ENCODE measurements around the gene MYO1B. TPM values are rescaled to one million over a fixed set of nuclear protein-coding genes. Genes with fewer than 3 reads are reported as not detected.

MYO1B gene
- total and polyA plus RNA-seq, 3 experiments from 2014 or later, result 0.12 to 4.6 (median 3.9) TPM

DNA sequence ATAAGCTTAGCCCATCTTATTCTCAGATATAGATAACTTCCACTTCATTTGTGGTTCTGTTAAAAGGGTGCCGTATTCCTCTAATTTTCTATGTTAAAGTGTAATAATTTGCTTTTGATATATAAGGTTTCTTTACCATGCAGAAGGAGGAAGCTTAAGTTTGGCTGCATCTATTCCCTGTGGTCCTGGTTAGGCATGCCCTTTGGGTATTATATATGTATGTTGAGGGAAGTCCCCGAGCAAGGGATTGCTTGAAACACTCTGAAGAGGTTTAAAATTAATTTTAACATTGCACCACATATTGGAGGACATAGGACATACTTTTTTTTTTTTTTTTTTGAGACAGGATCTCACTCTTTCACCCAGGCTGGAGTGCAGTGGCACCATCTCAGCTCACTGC is 16.9 kb upstream of the MYO1B start:
- no peaks in the 10 kb centered on the region for H3K4me1 ChIP-seq (ENCODE audit: insufficient read depth, low read length)
- H3K9me3 ChIP-seq (ENCODE audit: low read length), result no peaks in the 10 kb centered on the region
- no peak overlapping the region for H3K27ac ChIP-seq (ENCODE audit: low read depth, low read length)
- H3K9me3 Mint-ChIP-seq, result no peaks in the 10 kb centered on the region
- H3K27me3 ChIP-seq (ENCODE audit: insufficient read depth, low read length, poor library complexity, severe bottlenecking), result no peaks in the 10 kb centered on the region
- no peak overlapping the region for H3K27ac Mint-ChIP-seq
- CTCF ChIA-PET, result no interaction called here
- POLR2A ChIA-PET, result no interaction called here
- no peak overlapping the region for H3K4me3 Mint-ChIP-seq
- peaks cover 0 to 3% of the 10 kb centered on the region in 2 donors for H3K27me3 Mint-ChIP-seq
- peaks cover 0 to 3% (median 0%) of the 10 kb centered on the region in 3 donors for H3K36me3 Mint-ChIP-seq
- DNase-seq, result no peak
- no peaks in the 10 kb centered on the region for H3K4me1 Mint-ChIP-seq
- H3K4me3 ChIP-seq (ENCODE audit: low read length), result no peak overlapping the region
- H3K36me3 ChIP-seq (ENCODE audit: insufficient read depth, low read length), result no peaks in the 10 kb centered on the region

DNA sequence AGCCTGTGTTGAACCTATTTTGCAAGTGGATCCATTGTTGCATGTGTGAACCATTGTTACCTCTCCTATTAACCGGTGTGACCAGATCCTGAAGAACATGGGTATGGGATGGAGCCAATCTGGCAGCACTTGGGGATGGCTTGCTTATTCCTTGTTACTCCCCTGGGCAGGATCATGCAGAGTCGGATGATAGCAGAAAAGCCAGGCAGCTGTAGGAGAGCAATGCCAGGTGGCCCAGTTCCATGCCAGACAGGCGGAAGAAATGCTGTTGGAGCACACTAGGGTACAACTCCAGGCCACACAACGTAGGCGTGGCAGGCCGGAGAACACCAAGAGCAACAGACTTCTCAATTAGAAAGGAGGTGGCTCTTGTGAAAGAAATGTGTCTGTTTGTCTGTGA is 16.3 kb upstream of the MYO1B start:
- H3K36me3 Mint-ChIP-seq, result peaks cover 0 to 3% (median 0%) of the 10 kb centered on the region in 3 donors
- no peak overlapping the region for H3K4me3 Mint-ChIP-seq
- Histone ChIP-seq H3K36me3 (ENCODE audit: insufficient read depth, low read length) (no peaks in the 10 kb centered on the region), H3K27me3 (ENCODE audit: insufficient read depth, low read length, poor library complexity, severe bottlenecking) (no peaks in the 10 kb centered on the region), H3K4me1 (ENCODE audit: insufficient read depth, low read length) (no peaks in the 10 kb centered on the region), H3K9me3 (ENCODE audit: low read length) (no peaks in the 10 kb centered on the region), H3K4me3 (ENCODE audit: low read length) (no peak overlapping the region), H3K27ac (ENCODE audit: low read depth, low read length) (no peak overlapping the region)
- H3K9me3 Mint-ChIP-seq, result no peaks in the 10 kb centered on the region
- CTCF ChIA-PET, result no interaction called here
- POLR2A ChIA-PET, result no interaction called here
- DNase-seq, result no peak
- peak overlapping the region in 1 of 8 donors; percentile 13 for H3K27ac Mint-ChIP-seq
- peaks cover 0 to 3% of the 10 kb centered on the region in 2 donors for H3K27me3 Mint-ChIP-seq
- no peaks in the 10 kb centered on the region for H3K4me1 Mint-ChIP-seq

DNA sequence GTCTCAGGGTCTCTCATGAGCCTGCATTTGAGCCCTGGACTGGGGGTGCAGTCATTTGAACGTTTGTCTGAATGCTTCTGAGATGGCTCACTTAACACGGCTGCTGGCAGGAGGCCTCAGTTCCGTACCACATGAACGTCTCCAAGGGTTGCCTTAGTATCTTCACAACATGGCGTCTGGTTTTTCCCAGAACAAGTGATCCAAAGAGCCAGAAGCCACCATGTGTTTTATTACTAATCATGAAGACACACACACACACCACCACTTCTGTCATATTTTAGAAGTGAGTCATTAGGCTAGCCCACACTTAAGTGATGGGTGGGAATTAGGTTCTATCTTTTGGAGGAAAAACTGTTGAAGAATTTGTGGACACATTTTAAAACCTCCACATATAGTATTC is 15.0 kb upstream of the MYO1B start:
- Mint-ChIP-seq H3K9me3 (no peaks in the 10 kb centered on the region), H3K36me3 (peaks cover 0 to 3% (median 0%) of the 10 kb centered on the region in 3 donors), H3K27me3 (peaks cover 0 to 3% of the 10 kb centered on the region in 2 donors), H3K4me3 (no peak overlapping the region), H3K27ac (no peak overlapping the region), H3K4me1 (no peaks in the 10 kb centered on the region)
- no peaks in the 10 kb centered on the region for H3K9me3 ChIP-seq (ENCODE audit: low read length)
- no peaks in the 10 kb centered on the region for H3K36me3 ChIP-seq (ENCODE audit: insufficient read depth, low read length)
- ChIA-PET POLR2A (no interaction called here), CTCF (interaction anchor here (1.4 kb wide), 1 partner anchor 13 kb away, joined by 4 read pairs; no protein-coding TSS in a partner anchor)
- no peak overlapping the region for H3K4me3 ChIP-seq (ENCODE audit: low read length)
- H3K27me3 ChIP-seq (ENCODE audit: insufficient read depth, low read length, poor library complexity, severe bottlenecking), result no peaks in the 10 kb centered on the region
- no peaks in the 10 kb centered on the region for H3K4me1 ChIP-seq (ENCODE audit: insufficient read depth, low read length)
- H3K27ac ChIP-seq (ENCODE audit: low read depth, low read length), result no peak overlapping the region
- no peak for DNase-seq

DNA sequence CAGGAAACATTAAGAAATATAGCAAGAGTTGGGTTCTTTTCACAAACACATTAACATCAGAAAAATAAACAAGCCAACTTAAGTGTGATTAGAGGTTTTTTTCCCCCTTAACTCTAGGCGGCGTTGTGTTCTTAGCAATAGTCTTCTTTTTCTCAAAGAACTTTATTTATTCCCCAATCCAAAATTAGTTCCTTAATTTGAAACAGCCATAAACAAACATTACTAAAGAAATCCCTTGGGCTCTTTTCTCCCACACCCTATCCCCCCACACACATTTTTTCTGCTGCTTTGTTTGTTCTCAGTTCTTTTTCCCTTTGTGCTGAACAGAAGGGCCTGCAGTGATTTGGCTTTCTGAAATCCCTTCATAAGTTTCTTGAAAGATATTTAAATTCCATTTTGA is 13.2 kb upstream of the MYO1B start:
- Histone ChIP-seq H3K9me3 (ENCODE audit: low read length) (no peaks in the 10 kb centered on the region), H3K27me3 (ENCODE audit: insufficient read depth, low read length, poor library complexity, severe bottlenecking) (no peaks in the 10 kb centered on the region), H3K27ac (ENCODE audit: low read depth, low read length) (no peak overlapping the region), H3K4me1 (ENCODE audit: insufficient read depth, low read length) (no peaks in the 10 kb centered on the region), H3K4me3 (ENCODE audit: low read length) (no peak overlapping the region), H3K36me3 (ENCODE audit: insufficient read depth, low read length) (no peaks in the 10 kb centered on the region)
- peaks cover 2 to 3% of the 10 kb centered on the region in 2 donors for H3K27me3 Mint-ChIP-seq
- no peak overlapping the region for H3K27ac Mint-ChIP-seq
- no peaks in the 10 kb centered on the region for H3K4me1 Mint-ChIP-seq
- DNase-seq, result no peak
- ChIA-PET CTCF (no interaction called here), POLR2A (no interaction called here)
- no peak overlapping the region for H3K4me3 Mint-ChIP-seq
- peaks cover 0 to 3% (median 0%) of the 10 kb centered on the region in 3 donors for H3K36me3 Mint-ChIP-seq
- H3K9me3 Mint-ChIP-seq, result no peaks in the 10 kb centered on the region

DNA sequence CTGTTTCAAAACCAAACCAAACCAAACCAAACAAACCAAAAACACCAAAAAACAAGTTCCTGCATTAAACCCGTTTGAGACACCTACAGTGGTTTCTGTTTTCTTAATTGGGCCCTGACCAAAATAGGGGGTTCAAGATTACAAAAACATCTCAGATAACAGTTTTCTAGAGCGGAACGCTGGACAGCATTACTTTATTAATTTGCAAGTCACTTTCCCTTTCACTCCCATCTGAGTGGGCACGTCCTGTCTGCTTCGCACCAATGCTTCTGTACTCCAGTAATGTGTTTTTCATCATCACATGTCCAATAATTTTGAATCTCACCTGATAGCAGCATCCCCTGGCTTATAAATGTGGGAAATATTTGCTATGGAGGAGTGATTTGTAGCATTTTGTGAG is 11.7 kb upstream of the MYO1B start:
- Histone ChIP-seq H3K4me3 (ENCODE audit: low read length) (no peak overlapping the region), H3K27me3 (ENCODE audit: insufficient read depth, low read length, poor library complexity, severe bottlenecking) (no peaks in the 10 kb centered on the region), H3K27ac (ENCODE audit: low read depth, low read length) (no peak overlapping the region), H3K9me3 (ENCODE audit: low read length) (no peaks in the 10 kb centered on the region), H3K4me1 (ENCODE audit: insufficient read depth, low read length) (no peaks in the 10 kb centered on the region), H3K36me3 (ENCODE audit: insufficient read depth, low read length) (no peaks in the 10 kb centered on the region)
- no peaks in the 10 kb centered on the region for H3K4me1 Mint-ChIP-seq
- POLR2A ChIA-PET, result no interaction called here
- H3K36me3 Mint-ChIP-seq, result peaks cover 0 to 3% (median 0%) of the 10 kb centered on the region in 3 donors
- CTCF ChIA-PET, result no interaction called here
- H3K27ac Mint-ChIP-seq, result no peak overlapping the region
- no peak for DNase-seq
- no peak overlapping the region for H3K4me3 Mint-ChIP-seq
- H3K27me3 Mint-ChIP-seq, result peaks cover 2 to 3% of the 10 kb centered on the region in 2 donors
- no peaks in the 10 kb centered on the region for H3K9me3 Mint-ChIP-seq

DNA sequence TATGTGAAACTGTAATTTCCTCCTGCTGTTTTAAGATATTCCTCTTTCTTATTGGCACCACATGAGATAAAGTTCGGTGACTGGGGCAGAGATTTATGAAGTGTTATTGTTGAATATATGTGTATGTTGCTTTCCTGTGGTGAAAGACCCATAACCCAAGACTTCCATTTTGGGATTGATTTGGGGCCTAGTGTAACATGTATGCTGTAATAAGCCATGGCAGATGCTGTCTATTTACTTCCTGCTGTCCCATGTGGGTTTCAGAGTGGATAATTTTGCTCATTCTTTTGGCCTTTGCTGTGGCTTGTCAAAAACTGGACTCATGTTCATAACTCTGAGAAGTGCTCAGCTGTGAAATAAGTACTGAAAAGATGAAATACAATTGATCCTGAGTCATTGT is 10.8 kb upstream of the MYO1B start:
- ChIA-PET POLR2A (no interaction called here), CTCF (no interaction called here)
- Mint-ChIP-seq H3K27ac (no peak overlapping the region), H3K4me3 (no peak overlapping the region), H3K4me1 (no peaks in the 10 kb centered on the region), H3K27me3 (peaks cover 0 to 2% of the 10 kb centered on the region in 2 donors), H3K36me3 (no peaks in the 10 kb centered on the region), H3K9me3 (no peaks in the 10 kb centered on the region)
- DNase-seq, result no peak
- H3K4me3 ChIP-seq (ENCODE audit: low read length), result no peak overlapping the region
- no peaks in the 10 kb centered on the region for H3K9me3 ChIP-seq (ENCODE audit: low read length)
- H3K27ac ChIP-seq (ENCODE audit: low read depth, low read length), result no peak overlapping the region
- no peaks in the 10 kb centered on the region for H3K27me3 ChIP-seq (ENCODE audit: insufficient read depth, low read length, poor library complexity, severe bottlenecking)
- H3K4me1 ChIP-seq (ENCODE audit: insufficient read depth, low read length), result no peaks in the 10 kb centered on the region
- H3K36me3 ChIP-seq (ENCODE audit: insufficient read depth, low read length), result no peaks in the 10 kb centered on the region

DNA sequence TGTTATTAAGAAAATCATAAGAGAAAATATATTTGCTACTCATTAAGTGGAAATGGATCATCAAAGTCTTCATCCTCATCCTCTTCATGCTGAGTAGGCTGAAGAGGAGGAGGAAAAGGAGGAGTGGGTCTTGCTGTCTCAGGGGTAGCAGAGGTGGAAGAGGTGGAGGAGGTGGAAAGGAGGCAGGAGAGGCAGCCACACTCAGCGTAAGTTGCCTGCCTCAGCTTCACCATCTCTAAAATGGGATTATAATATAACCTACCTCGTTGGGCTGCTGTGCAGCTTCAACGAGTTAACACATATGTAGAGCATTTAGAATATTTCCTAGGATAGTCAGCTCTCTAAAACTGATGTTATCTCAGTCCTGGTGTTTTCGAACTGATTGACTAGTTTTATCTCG is 4.3 kb upstream of the MYO1B start:
- no peak for DNase-seq
- CTCF ChIA-PET, result no interaction called here
- Histone ChIP-seq H3K36me3 (ENCODE audit: insufficient read depth, low read length) (no peaks in the 10 kb centered on the region), H3K27me3 (ENCODE audit: insufficient read depth, low read length, poor library complexity, severe bottlenecking) (no peaks in the 10 kb centered on the region), H3K4me1 (ENCODE audit: insufficient read depth, low read length) (peaks cover 3% of the 10 kb centered on the region), H3K9me3 (ENCODE audit: low read length) (no peaks in the 10 kb centered on the region), H3K27ac (ENCODE audit: low read depth, low read length) (no peak overlapping the region), H3K4me3 (ENCODE audit: low read length) (no peak overlapping the region)
- peaks cover 0 to 7% (median 5%) of the 10 kb centered on the region in 3 donors for H3K4me1 Mint-ChIP-seq
- peaks cover 0 to 3% (median 0%) of the 10 kb centered on the region in 3 donors for H3K36me3 Mint-ChIP-seq
- H3K27me3 Mint-ChIP-seq, result peaks cover 9 to 10% of the 10 kb centered on the region in 2 donors
- H3K9me3 Mint-ChIP-seq, result no peaks in the 10 kb centered on the region
- no peak overlapping the region for H3K27ac Mint-ChIP-seq
- POLR2A ChIA-PET, result no interaction called here
- H3K4me3 Mint-ChIP-seq, result no peak overlapping the region

DNA sequence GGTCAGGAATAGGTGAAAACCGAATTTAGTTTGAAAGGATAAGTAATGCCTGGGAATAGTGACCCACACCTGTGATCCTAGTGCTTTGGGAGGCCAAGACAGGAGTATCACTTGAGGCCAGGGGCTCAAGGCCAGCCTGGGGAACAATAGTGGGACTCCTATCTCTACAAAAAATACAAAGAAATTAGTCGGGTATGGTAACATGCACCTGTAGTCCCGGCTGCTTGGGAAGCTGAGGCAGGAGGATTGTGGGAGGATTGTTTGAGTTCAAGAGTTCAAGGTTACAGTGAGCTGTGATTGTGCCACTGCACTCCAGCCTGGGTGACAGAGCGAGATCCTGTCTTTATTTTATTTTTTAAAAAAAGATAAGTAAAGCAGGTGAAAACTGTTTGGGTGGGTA is 3.8 kb upstream of the MYO1B start:
- no peak overlapping the region for H3K4me3 Mint-ChIP-seq

DNA sequence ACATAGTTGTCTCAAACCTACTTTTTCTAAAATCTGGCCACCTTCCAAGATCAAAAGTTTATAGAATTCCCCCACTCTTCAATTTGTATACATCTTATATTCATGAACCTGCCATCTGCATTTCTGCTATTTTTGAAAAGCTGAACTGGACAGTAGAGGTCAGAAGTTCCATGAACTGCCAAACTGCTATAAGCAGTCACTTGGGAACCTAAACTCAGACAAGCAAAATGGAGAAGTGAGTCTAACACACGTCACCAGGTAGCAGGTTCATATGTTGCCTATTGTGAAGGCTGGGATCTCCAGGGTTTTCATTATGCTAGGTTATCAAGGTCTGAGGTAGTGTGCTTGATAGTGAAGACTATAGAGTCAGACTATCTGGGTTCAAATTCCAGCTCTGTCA is 2.0 kb upstream of the MYO1B start:
- H3K27ac ChIP-seq (ENCODE audit: low read depth, low read length), result no peak overlapping the region
- peaks cover 7% of the 10 kb centered on the region for H3K4me1 ChIP-seq (ENCODE audit: insufficient read depth, low read length)
- peaks cover 7 to 14% (median 12%) of the 10 kb centered on the region in 3 donors for H3K4me1 Mint-ChIP-seq
- ChIA-PET CTCF (no interaction called here), POLR2A (no interaction called here)
- no peak overlapping the region for H3K27ac Mint-ChIP-seq
- peak overlapping the region in 1 of 7 donors; percentile 75 for H3K4me3 Mint-ChIP-seq
- no peak for DNase-seq
- no peaks in the 10 kb centered on the region for H3K36me3 ChIP-seq (ENCODE audit: insufficient read depth, low read length)
- H3K9me3 Mint-ChIP-seq, result no peaks in the 10 kb centered on the region
- peaks cover 20 to 30% of the 10 kb centered on the region in 2 donors for H3K27me3 Mint-ChIP-seq
- H3K27me3 ChIP-seq (ENCODE audit: insufficient read depth, low read length, poor library complexity, severe bottlenecking), result no peaks in the 10 kb centered on the region
- no peaks in the 10 kb centered on the region for H3K9me3 ChIP-seq (ENCODE audit: low read length)
- H3K36me3 Mint-ChIP-seq, result peaks cover 0 to 3% (median 0%) of the 10 kb centered on the region in 3 donors
- H3K4me3 ChIP-seq (ENCODE audit: low read length), result no peak overlapping the region

More for the DNA sequence above, 3.8 kb upstream of the MYO1B start:
- no peak for DNase-seq
- Histone ChIP-seq H3K4me1 (ENCODE audit: insufficient read depth, low read length) (peaks cover 7% of the 10 kb centered on the region), H3K4me3 (ENCODE audit: low read length) (no peak overlapping the region), H3K27ac (ENCODE audit: low read depth, low read length) (no peak overlapping the region), H3K36me3 (ENCODE audit: insufficient read depth, low read length) (no peaks in the 10 kb centered on the region), H3K9me3 (ENCODE audit: low read length) (no peaks in the 10 kb centered on the region), H3K27me3 (ENCODE audit: insufficient read depth, low read length, poor library complexity, severe bottlenecking) (no peaks in the 10 kb centered on the region)
- POLR2A ChIA-PET, result no interaction called here
- CTCF ChIA-PET, result no interaction called here
- peaks cover 0 to 3% (median 0%) of the 10 kb centered on the region in 3 donors for H3K36me3 Mint-ChIP-seq
- H3K27ac Mint-ChIP-seq, result no peak overlapping the region
- H3K9me3 Mint-ChIP-seq, result no peaks in the 10 kb centered on the region
- peaks cover 3 to 13% (median 9%) of the 10 kb centered on the region in 3 donors for H3K4me1 Mint-ChIP-seq
- peaks cover 12 to 13% of the 10 kb centered on the region in 2 donors for H3K27me3 Mint-ChIP-seq

Data from CD8-positive, alpha-beta memory T cell (primary cell).